CD14-positive monocyte (primary cell): ENCODE data around the gene PXDN. TPM values are rescaled to one million over a fixed set of nuclear protein-coding genes. Genes with fewer than 3 reads are reported as not detected.

Experiments used
- DNase-seq, 3 donors: peaks; one replicate each; pipeline ENCODE4 v3.0.0-alpha.2; 2011 to 2022
- H2AFZ ChIP-seq: 2 replicates; pipeline ENCODE4 v1.6.0; 2012; ENCODE audit warnings: mild to moderate bottlenecking, low read depth, low read length, inconsistent platforms; ENCODE audit not compliant: insufficient read depth, poor library complexity, severe bottlenecking
- H3K27ac ChIP-seq, 2 donors: 1 replicate in 1 of 2; 2 replicates in 1 of 2; pipeline ENCODE4 v1.5.1; 2012 to 2013; ENCODE audit warnings: low read length in 2 of 2, control low read depth in 1 of 2, inconsistent platforms in 1 of 2, low read depth in 1 of 2, mild to moderate bottlenecking in 1 of 2
- H3K27me3 ChIP-seq, 2 donors: one replicate each; pipeline versions ENCODE4 v1.6.0 to v1.6.1; 2011 to 2013; ENCODE audit warnings: low read length in 2 of 2; ENCODE audit not compliant: control insufficient read depth in 2 of 2, insufficient read depth in 2 of 2
- H3K36me3 ChIP-seq, 2 donors: replicated peaks in 1 of 2; 1 replicate in 1 of 2; 2 replicates in 1 of 2; pipeline versions ENCODE4 v1.5.1 to v1.6.1; 2012 to 2013; ENCODE audit warnings: low read length in 2 of 2, control low read depth in 1 of 2, inconsistent platforms in 1 of 2, mild to moderate bottlenecking in 1 of 2; ENCODE audit not compliant: insufficient read depth in 2 of 2, control insufficient read depth in 1 of 2
- H3K4me1 ChIP-seq, 2 donors: 1 replicate in 1 of 2; 2 replicates in 1 of 2; pipeline versions ENCODE4 v1.5.1 to v1.6.1; 2012 to 2013; ENCODE audit warnings: low read length in 2 of 2, control low read depth in 1 of 2, inconsistent platforms in 1 of 2, mild to moderate bottlenecking in 1 of 2, moderate library complexity in 1 of 2; ENCODE audit not compliant: insufficient read depth in 2 of 2, control insufficient read depth in 1 of 2
- H3K4me2 ChIP-seq: replicated peaks from 2 replicates; pipeline ENCODE3; 2012; ENCODE audit warnings: low read length, moderate library complexity, mild to moderate bottlenecking; ENCODE audit not compliant: poor library complexity, severe bottlenecking; ENCODE audit errors: extremely low read depth
- H3K4me3 ChIP-seq, 3 experiments: fragments of 200-600 bp in 1 of 3; sonication (generic) in 1 of 3; replicated peaks in 1 of 3; 1 replicate in 2 of 3; 2 replicates in 1 of 3; pipeline ENCODE4 v1.5.1; 2011 to 2013; ENCODE audit warnings: low read length in 3 of 3, mild to moderate bottlenecking in 3 of 3, control low read depth in 2 of 3, low read depth in 2 of 3, inconsistent platforms in 1 of 3, moderate library complexity in 1 of 3
- H3K79me2 ChIP-seq: 2 replicates; pipeline ENCODE4 v1.6.0; 2012; ENCODE audit warnings: mild to moderate bottlenecking, control low read depth, inconsistent platforms, low read length, moderate library complexity; ENCODE audit not compliant: insufficient read depth
- H3K9ac ChIP-seq: 2 replicates; pipeline ENCODE4 v1.6.0; 2017; ENCODE audit warnings: low read length, mild to moderate bottlenecking; ENCODE audit not compliant: insufficient read depth, poor library complexity, severe bottlenecking
- H3K9me3 ChIP-seq, 2 donors: replicated peaks in 1 of 2; 1 replicate in 1 of 2; 2 replicates in 1 of 2; pipeline versions ENCODE4 v1.5.1 to v1.6.1; 2012 to 2013; ENCODE audit warnings: low read length in 2 of 2, control low read depth in 1 of 2; ENCODE audit not compliant: control insufficient read depth in 1 of 2, insufficient read depth in 1 of 2
- H4K20me1 ChIP-seq: 2 replicates; pipeline ENCODE4 v1.6.0; 2012; ENCODE audit warnings: mild to moderate bottlenecking, low read length, control low read depth, moderate library complexity; ENCODE audit not compliant: insufficient read depth
- H3K27ac Mint-ChIP-seq, 7 donors: one replicate each; pipeline ENCODE4 v1.8.0; 2020; ENCODE audit warnings: mild to moderate bottlenecking in 7 of 7, mixed read lengths in 7 of 7, moderate library complexity in 6 of 7, inconsistent platforms in 2 of 7
- H3K27me3 Mint-ChIP-seq, 3 donors: one replicate each; pipeline ENCODE4 v1.8.0; 2021 to 2022; ENCODE audit warnings: low read depth in 3 of 3, mild to moderate bottlenecking in 3 of 3, mixed read lengths in 3 of 3, moderate library complexity in 3 of 3, inconsistent platforms in 1 of 3
- H3K36me3 Mint-ChIP-seq, 2 donors: one replicate each; pipeline ENCODE4 v1.8.0; 2020; ENCODE audit warnings: mixed read lengths in 2 of 2, inconsistent platforms in 1 of 2, mild to moderate bottlenecking in 1 of 2
- H3K4me1 Mint-ChIP-seq: one replicate; pipeline ENCODE4 v1.8.0; 2020; ENCODE audit warnings: mild to moderate bottlenecking, mixed read lengths
- H3K4me3 Mint-ChIP-seq, 2 donors: one replicate each; pipeline ENCODE4 v1.8.0; 2020; ENCODE audit warnings: mild to moderate bottlenecking in 2 of 2, mixed read lengths in 2 of 2, moderate library complexity in 1 of 2
- H3K9me3 Mint-ChIP-seq, 7 donors: one replicate each; pipeline ENCODE4 v1.8.0; 2020 to 2022; ENCODE audit warnings: mixed read lengths in 7 of 7, mild to moderate bottlenecking in 6 of 7, moderate library complexity in 6 of 7, inconsistent platforms in 2 of 7
- WGBS: methylation state at CpG from one replicate; pipeline ENCODE4 v1.1.5; 2013; ENCODE audit warnings: missing lambda C conversion rate; ENCODE audit not compliant: insufficient coverage; 5-methylcytosine and 5-hydroxymethylcytosine counted together
- intact Hi-C, 2 donors: fragments of 100-400 bp; cut with micrococcal nuclease; formaldehyde crosslinking; loops; one replicate each; pipeline versions ENCODE4 v1.15.0 to v1.15.1; 2023
- polyA plus RNA-seq, 3 donors: library from polyadenylated mRNA; depleted of rRNA in 1 of 3; unstranded in 2 of 3; stranded (reverse) in 1 of 3; fragments of 300-500 nt in 2 of 3; fragments of >200 nt in 1 of 3; fragmentation: Illumina TruSeq in 2 of 3; gene quantifications; 1 replicate in 2 of 3; 2 replicates in 1 of 3; pipeline ENCODE4 v1.2.3, GENCODE V29; 2012 to 2021
- TF ChIP-seq, protein P1 (sequence below): fragments of 200-600 bp; IDR thresholded peaks from one replicate; pipeline ENCODE4 v1.8.0; 2022; ENCODE audit warnings: antibody characterized with exemption, mild to moderate bottlenecking

The PXDN gene
- polyA plus RNA-seq, 3 donors: not detected

DNA sequence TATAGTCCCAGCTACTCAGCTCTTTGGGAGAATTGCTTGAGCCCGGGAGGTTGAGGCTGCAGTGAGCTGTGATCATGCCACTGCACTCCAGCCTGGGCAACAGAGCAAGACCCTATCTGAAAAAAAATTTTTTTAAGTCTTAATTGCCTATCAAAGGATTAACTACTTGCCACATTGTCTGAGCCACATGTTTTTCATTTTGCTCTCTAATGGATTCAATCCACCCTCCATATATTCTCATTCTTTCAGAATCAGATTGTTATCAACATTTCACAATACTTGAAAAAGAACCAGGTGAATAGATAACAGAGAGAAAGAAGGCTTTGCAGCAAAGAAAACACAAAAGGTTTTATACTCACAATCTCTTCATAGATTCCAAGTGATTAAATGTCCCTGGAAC, 61.0 kb downstream of the PXDN start:
- Histone ChIP-seq H3K27me3 (no peaks in the 10 kb centered on the region), H3K4me1 (no peaks in the 10 kb centered on the region), H3K27ac (no peak overlapping the region), H3K79me2 (no peaks in the 10 kb centered on the region), H3K4me2 (no peak overlapping the region), H3K9ac (no peak overlapping the region), H3K9me3 (no peaks in the 10 kb centered on the region), H3K4me3 (no peak overlapping the region), H4K20me1 (no peaks in the 10 kb centered on the region), H2AFZ (no peak overlapping the region), H3K36me3 (no peaks in the 10 kb centered on the region)
- Mint-ChIP-seq H3K4me1 (no peaks in the 10 kb centered on the region), H3K27me3 (peaks cover 0 to 2% (median 2%) of the 10 kb centered on the region in 3 donors), H3K27ac (no peak overlapping the region), H3K9me3 (peaks cover 0 to 3% (median 0%) of the 10 kb centered on the region in 7 donors), H3K4me3 (no peak overlapping the region), H3K36me3 (no peaks in the 10 kb centered on the region)
- intact Hi-C loops: no loop called here
- TF ChIP-seq, protein P1, sequence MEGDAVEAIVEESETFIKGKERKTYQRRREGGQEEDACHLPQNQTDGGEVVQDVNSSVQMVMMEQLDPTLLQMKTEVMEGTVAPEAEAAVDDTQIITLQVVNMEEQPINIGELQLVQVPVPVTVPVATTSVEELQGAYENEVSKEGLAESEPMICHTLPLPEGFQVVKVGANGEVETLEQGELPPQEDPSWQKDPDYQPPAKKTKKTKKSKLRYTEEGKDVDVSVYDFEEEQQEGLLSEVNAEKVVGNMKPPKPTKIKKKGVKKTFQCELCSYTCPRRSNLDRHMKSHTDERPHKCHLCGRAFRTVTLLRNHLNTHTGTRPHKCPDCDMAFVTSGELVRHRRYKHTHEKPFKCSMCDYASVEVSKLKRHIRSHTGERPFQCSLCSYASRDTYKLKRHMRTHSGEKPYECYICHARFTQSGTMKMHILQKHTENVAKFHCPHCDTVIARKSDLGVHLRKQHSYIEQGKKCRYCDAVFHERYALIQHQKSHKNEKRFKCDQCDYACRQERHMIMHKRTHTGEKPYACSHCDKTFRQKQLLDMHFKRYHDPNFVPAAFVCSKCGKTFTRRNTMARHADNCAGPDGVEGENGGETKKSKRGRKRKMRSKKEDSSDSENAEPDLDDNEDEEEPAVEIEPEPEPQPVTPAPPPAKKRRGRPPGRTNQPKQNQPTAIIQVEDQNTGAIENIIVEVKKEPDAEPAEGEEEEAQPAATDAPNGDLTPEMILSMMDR: no peak
- 100% methylated on average over 1 of the region's 1 CpG for WGBS
- DNase-seq: no peak

DNA sequence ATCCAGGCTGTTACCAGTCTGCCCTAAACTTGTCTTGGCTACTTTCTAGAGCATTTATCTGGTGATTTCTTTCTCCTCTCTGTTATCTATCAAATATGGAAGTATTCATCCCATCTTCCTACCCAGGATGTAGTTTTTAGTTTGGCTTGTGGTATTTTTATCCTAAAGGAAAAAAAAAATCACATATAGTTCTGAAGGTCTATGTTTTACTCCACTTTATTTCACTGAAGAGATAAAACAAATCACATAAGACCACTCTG, 62.2 kb downstream of the PXDN start:
- no peaks in the 10 kb centered on the region for H3K36me3 Mint-ChIP-seq
- peaks cover 0 to 4% (median 0%) of the 10 kb centered on the region in 7 donors for H3K9me3 Mint-ChIP-seq
- no peaks in the 10 kb centered on the region for H3K79me2 ChIP-seq
- no peak overlapping the region for H3K4me2 ChIP-seq
- intact Hi-C loops: no loop called here
- H3K9me3 ChIP-seq: no peaks in the 10 kb centered on the region
- H3K36me3 ChIP-seq: no peaks in the 10 kb centered on the region
- no peaks in the 10 kb centered on the region for H3K4me1 Mint-ChIP-seq
- no peak overlapping the region for H3K4me3 ChIP-seq
- H2AFZ ChIP-seq: no peak overlapping the region
- no peaks in the 10 kb centered on the region for H3K4me1 ChIP-seq
- no peak overlapping the region for H3K27ac ChIP-seq
- H3K4me3 Mint-ChIP-seq: no peak overlapping the region
- H3K27me3 Mint-ChIP-seq: peaks cover 0 to 2% (median 2%) of the 10 kb centered on the region in 3 donors
- no peak for DNase-seq
- H3K27ac Mint-ChIP-seq: no peak overlapping the region
- H3K27me3 ChIP-seq: no peaks in the 10 kb centered on the region
- H4K20me1 ChIP-seq: no peaks in the 10 kb centered on the region
- TF ChIP-seq, protein P1: no peak
- no peak overlapping the region for H3K9ac ChIP-seq
